ENCODE measurements around the gene MLLT1.
A peak's percentile ranks its signal among the peaks of the same experiment; 100 is the strongest.

The MLLT1 gene

GRCh38 chr19:6214881-6215541, 64.8 kb downstream of the MLLT1 start:
- TF ChIP-seq, protein P1, sequence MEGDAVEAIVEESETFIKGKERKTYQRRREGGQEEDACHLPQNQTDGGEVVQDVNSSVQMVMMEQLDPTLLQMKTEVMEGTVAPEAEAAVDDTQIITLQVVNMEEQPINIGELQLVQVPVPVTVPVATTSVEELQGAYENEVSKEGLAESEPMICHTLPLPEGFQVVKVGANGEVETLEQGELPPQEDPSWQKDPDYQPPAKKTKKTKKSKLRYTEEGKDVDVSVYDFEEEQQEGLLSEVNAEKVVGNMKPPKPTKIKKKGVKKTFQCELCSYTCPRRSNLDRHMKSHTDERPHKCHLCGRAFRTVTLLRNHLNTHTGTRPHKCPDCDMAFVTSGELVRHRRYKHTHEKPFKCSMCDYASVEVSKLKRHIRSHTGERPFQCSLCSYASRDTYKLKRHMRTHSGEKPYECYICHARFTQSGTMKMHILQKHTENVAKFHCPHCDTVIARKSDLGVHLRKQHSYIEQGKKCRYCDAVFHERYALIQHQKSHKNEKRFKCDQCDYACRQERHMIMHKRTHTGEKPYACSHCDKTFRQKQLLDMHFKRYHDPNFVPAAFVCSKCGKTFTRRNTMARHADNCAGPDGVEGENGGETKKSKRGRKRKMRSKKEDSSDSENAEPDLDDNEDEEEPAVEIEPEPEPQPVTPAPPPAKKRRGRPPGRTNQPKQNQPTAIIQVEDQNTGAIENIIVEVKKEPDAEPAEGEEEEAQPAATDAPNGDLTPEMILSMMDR (IDR thresholded peaks at IDR 0.05; ENCODE audit: extremely low read depth, missing control alignments): no peak
- DNase-seq (ENCODE audit: low spot score): no peak

DNA sequence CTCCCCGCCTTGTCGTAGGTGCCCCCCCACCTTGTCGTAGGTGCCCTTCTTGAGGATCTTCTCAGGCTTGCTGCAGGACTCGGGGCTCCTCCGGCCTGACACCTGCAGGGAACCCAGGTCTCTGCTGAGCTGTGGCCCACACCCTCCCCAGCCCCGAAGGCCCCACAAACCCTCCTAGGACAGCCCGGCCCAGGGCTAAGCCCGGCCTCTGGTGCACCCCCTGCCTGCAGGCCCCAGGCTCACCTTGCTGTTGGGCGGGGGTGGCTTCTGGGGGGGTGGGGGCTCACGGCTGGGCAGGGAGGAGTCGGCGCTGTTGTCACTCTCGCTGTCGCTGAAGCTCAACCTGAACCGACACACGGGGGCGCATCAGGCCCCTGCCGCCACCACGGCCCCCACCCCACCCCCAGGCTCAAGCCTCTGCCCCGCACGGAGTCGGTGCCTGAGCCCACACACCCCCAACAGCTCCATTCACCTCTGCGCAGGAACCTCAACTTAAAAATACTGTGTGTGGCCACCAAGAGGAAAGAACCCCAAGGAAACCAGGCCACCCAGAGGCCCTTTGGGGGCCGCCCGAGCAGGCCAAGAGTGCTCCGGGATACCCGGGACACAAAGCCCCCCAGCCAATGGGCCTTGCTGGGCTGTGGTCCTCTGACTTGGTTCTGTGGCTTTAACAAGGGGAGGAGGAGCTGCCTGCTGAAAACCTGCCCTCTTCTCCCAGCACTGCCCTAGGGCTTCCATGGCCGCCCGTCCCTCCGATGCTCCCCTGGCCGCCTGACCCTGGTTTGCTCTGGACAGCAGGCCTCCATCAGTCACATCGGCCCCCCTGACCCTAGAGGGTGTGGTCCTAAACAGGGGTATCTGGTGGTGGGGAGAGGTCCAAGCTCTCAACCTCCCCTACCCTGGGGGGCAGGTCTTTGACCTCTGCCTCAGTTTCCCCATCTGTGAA, 65.8 kb downstream of the MLLT1 start:
- DNase-seq (ENCODE audit: low spot score): peak; percentile 32
- TF ChIP-seq, protein P1 (IDR thresholded peaks at IDR 0.05; ENCODE audit: extremely low read depth, missing control alignments): no peak

DNA sequence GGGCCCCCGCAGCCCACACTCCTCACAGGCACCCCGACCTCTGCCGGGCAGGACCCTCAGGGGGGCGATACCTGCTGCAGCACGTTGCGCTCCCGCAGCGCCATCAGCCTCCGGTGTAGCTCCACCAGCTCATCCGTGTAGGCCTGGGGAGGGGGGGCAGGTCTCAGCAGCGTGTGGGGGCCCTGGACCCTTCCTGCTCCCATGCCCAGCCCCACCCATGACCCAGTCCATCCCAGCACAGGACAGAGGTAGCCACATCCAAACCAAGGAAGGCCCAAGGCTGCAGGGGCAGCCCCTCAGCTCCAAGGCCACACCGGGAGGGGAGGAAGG, 66.5 kb downstream of the MLLT1 start:
- no peak for DNase-seq (ENCODE audit: low spot score)
- TF ChIP-seq, protein P1 (IDR thresholded peaks at IDR 0.05; ENCODE audit: extremely low read depth, missing control alignments): no peak

DNA sequence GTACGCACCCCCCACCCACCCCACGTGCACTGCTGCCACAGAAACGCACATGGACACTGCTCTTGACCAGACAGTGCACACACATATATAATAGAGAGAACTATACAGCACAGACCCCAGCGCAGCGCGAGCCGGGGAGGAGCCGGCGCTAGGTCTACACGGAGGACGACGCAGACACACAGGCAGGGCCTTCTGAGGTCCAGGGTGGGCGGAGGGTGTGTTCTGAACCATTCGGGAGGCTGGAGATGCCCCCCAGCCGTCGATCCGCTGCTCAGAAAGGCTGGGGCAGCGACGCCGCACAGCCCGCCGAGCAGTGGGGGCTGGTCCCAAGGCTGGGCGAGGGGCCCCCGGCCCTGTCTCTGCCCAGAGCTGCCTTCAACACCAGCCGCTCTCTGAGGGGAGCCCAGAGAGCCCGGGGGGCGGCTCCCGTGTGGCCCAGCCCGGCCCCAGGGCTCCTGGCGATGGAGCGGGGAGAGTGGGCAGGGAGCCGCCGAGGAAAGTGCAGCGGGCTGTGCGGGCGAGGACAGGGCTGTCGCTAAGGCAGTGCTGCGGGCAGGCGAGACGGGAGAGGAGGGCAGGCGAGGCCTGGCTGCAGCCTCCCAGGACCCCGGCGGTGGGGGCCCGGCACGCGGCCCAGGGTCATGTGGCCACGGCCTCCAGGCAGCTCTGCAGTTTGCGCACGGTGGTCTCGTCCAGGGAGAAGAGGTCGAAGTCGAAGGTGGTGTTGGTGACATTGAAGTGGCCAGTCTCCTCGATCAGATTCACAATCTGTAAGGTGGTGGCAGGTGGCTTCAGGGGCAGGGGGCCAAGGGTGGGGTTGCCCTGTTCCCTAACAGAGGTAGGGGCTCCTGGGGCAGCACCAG, 67.1 kb downstream of the MLLT1 start:
- peak; percentile 29 for DNase-seq (ENCODE audit: low spot score)
- TF ChIP-seq, protein P1 (IDR thresholded peaks at IDR 0.05; ENCODE audit: extremely low read depth, missing control alignments): no peak

DNA sequence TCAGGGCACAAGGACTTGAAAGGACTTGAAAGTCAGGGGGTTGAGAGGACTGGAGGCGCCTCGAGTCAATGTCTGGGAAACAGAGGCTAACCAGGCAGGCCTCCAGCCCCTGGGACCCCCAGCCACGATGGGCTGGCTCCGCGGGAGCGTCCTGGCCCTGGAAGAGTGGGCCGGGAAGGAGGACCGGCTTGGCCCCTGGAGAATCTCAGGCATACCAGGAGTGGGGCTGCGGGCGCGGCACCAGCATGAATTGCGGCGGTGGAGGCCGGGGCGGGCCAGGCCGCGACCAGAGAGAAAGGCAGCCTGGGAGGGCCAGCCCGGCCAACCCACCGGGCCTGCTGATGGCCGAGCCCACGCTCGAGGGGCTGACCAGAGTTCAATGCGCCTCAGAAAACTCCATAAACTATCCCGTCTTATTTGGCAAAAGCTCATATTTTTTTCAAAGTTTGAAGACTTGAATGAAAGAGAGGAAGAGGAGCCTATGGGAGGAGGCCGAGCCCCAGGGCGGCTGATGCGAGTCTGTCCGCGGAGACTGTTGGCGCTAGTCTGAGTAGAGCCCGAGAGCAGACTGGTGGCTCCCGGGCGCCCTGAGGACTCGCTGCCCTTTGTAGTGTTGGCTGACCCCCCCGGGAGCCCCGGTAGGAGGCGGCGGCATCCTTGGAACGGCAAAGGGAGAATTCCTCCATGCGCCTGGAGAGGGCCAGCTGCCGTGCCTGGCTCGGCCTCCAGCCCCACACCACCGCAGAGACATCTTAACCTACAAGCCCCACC, 68.0 kb downstream of the MLLT1 start:
- TF ChIP-seq, protein P1 (IDR thresholded peaks at IDR 0.05; ENCODE audit: extremely low read depth, missing control alignments): no peak
- DNase-seq (ENCODE audit: low spot score): peak; percentile 17

GRCh38 chr19:6210721-6211600, 68.8 kb downstream of the MLLT1 start:
- peak; percentile 19 for DNase-seq (ENCODE audit: low spot score)
- TF ChIP-seq, protein P1 (IDR thresholded peaks at IDR 0.05; ENCODE audit: extremely low read depth, missing control alignments): no peak
